GM23248 (cell line): ENCODE data around the gene LAMA3. TPM values are rescaled to one million over a fixed set of nuclear protein-coding genes. Genes with fewer than 3 reads are reported as not detected.

Experiments used
- DNase-seq: peaks from one replicate; pipeline ENCODE4 v3.0.0-alpha.2; 2015
- H2AFZ ChIP-seq: fragments of 200-600 bp; sonication (generic); 2 replicates; pipeline ENCODE4 v1.6.1; 2016; ENCODE audit warnings: antibody characterized with exemption
- H3F3A ChIP-seq: fragments of 200-600 bp; sonication (generic); 2 replicates; pipeline ENCODE4 v1.6.1; 2016; ENCODE audit warnings: mild to moderate bottlenecking, antibody characterized with exemption, mixed run types; ENCODE audit not compliant: insufficient read depth
- H3K27ac ChIP-seq: fragments of 200-600 bp; sonication (generic); 2 replicates; pipeline ENCODE4 v1.5.1; 2016; ENCODE audit warnings: mild to moderate bottlenecking
- H3K27me3 ChIP-seq: fragments of 200-600 bp; sonication (generic); replicated peaks from 2 replicates; pipeline ENCODE4 v1.6.1; 2016; ENCODE audit warnings: mild to moderate bottlenecking; ENCODE audit not compliant: insufficient read depth
- H3K36me3 ChIP-seq: fragments of 200-600 bp; sonication (generic); 2 replicates; pipeline ENCODE4 v1.6.1; 2016; ENCODE audit warnings: low read depth, mild to moderate bottlenecking
- H3K4me1 ChIP-seq: fragments of 200-600 bp; sonication (generic); 2 replicates; pipeline ENCODE4 v1.6.1; 2016; ENCODE audit warnings: mild to moderate bottlenecking; ENCODE audit not compliant: insufficient read depth
- H3K4me2 ChIP-seq: fragments of 200-600 bp; sonication (generic); one replicate; pipeline ENCODE4 v1.6.1; 2016; ENCODE audit warnings: mild to moderate bottlenecking; ENCODE audit not compliant: unreplicated experiment
- H3K4me3 ChIP-seq: fragments of 200-600 bp; sonication (generic); 2 replicates; pipeline ENCODE4 v1.5.1; 2016; ENCODE audit warnings: mild to moderate bottlenecking
- H3K79me2 ChIP-seq: fragments of 200-600 bp; sonication (generic); 2 replicates; pipeline ENCODE4 v1.6.1; 2016; ENCODE audit warnings: mild to moderate bottlenecking; ENCODE audit not compliant: insufficient read depth
- H3K9ac ChIP-seq: fragments of 200-600 bp; sonication (generic); 2 replicates; pipeline ENCODE4 v1.6.1; 2016; ENCODE audit warnings: mild to moderate bottlenecking
- H3K9me2 ChIP-seq: fragments of 200-600 bp; sonication (generic); 2 replicates; pipeline ENCODE4 v1.6.1; 2016; ENCODE audit warnings: mixed run types, mild to moderate bottlenecking, moderate library complexity; ENCODE audit not compliant: insufficient read depth
- H3K9me3 ChIP-seq: fragments of 200-600 bp; sonication (generic); one replicate; pipeline ENCODE4 v1.6.1; 2017; ENCODE audit warnings: low read depth
- H4K20me1 ChIP-seq: fragments of 200-600 bp; sonication (generic); 2 replicates; pipeline ENCODE4 v1.6.0; 2016; ENCODE audit not compliant: insufficient read depth
- EZH2 ChIP-seq: fragments of 200-600 bp; sonication (generic); IDR thresholded peaks from 2 replicates; pipeline ENCODE4 v1.6.1; 2018; ENCODE audit warnings: antibody characterized with exemption, mild to moderate bottlenecking; ENCODE audit not compliant: insufficient read depth, poor library complexity, severe bottlenecking
- EZH2phosphoT487 ChIP-seq: fragments of 200-600 bp; sonication (generic); IDR thresholded peaks from 2 replicates; pipeline ENCODE4 v1.6.1; 2018; ENCODE audit warnings: antibody characterized with exemption, moderate library complexity, mild to moderate bottlenecking, low read depth; ENCODE audit not compliant: insufficient read depth
- WGBS, 2 experiments: methylation state at CpG; one replicate each; pipeline ENCODE4 v1.1.6; 2015 to 2017; ENCODE audit warnings: low lambda C conversion rate in 2 of 2, low coverage in 1 of 2; ENCODE audit errors: missing lambda C conversion rate in 2 of 2; 5-methylcytosine and 5-hydroxymethylcytosine counted together
- in situ Hi-C: fragments of 300-500 bp; cut with MboI; formaldehyde crosslinking; loops from 2 replicates; pipeline ENCODE4 v1.15.0; 2020
- polyA plus RNA-seq: library from polyadenylated mRNA; unstranded; fragments of >200 nt; fragmentation: Nextera tagmentation; extraction: Ambion mirVana; gene quantifications from 2 replicates; pipeline ENCODE4 v1.2.1, GENCODE V29; 2016
- total RNA-seq: library from RNA; depleted of rRNA; stranded (reverse); fragments of >200 nt; shearing (Covaris generic); gene quantifications from 2 replicates; pipeline ENCODE4 v1.2.3, GENCODE V29; 2014; rRNA removed

The LAMA3 gene
- total and polyA plus RNA-seq, 2 experiments from 2014 or later = 0.93 to 1.9 TPM

GRCh38 chr18:24000613-24001490 lies 311.6 kb downstream of the LAMA3 start:
- Histone ChIP-seq H3K4me1 (peaks cover 9% of the 10 kb centered on the region; the same call in 1 of the 2 replicates), H4K20me1 (no peaks in the 10 kb centered on the region), H3K36me3 (no peaks in the 10 kb centered on the region), H3K27ac (no peak overlapping the region), H3K27me3 (no peaks in the 10 kb centered on the region), H3K9me2 (no peaks in the 10 kb centered on the region), H3K4me3 (no peak overlapping the region), H2AFZ (no peak overlapping the region), H3K9me3 (no peaks in the 10 kb centered on the region), H3F3A (no peaks in the 10 kb centered on the region; the same call in 1 of the 2 replicates), H3K79me2 (no peaks in the 10 kb centered on the region), H3K4me2 (no peak overlapping the region), H3K9ac (no peak overlapping the region)
- in situ Hi-C loops = no loop called here
- DNase-seq = no peak
- WGBS, 2 experiments = 75 to 80% methylated on average over 8 of the region's 8 CpGs
- TF ChIP-seq EZH2phosphoT487 = no peak
- no peak for TF ChIP-seq EZH2

GRCh38 chr18:24002479-24002878 lies 313.2 kb downstream of the LAMA3 start:
- H3K36me3 ChIP-seq = no peaks in the 10 kb centered on the region
- H3K79me2 ChIP-seq = no peaks in the 10 kb centered on the region
- H3K4me1 ChIP-seq = peaks cover 9% of the 10 kb centered on the region; the same call in 1 of the 2 replicates
- no peak for DNase-seq
- no peaks in the 10 kb centered on the region for H3K9me3 ChIP-seq
- no peak overlapping the region for H3K4me2 ChIP-seq
- H3K9ac ChIP-seq = no peak overlapping the region
- TF ChIP-seq EZH2 = no peak
- no peak for TF ChIP-seq EZH2phosphoT487
- no peak overlapping the region for H2AFZ ChIP-seq
- H3K27me3 ChIP-seq = no peaks in the 10 kb centered on the region
- H3F3A ChIP-seq = no peaks in the 10 kb centered on the region; the same call in 1 of the 2 replicates
- no peaks in the 10 kb centered on the region for H4K20me1 ChIP-seq
- in situ Hi-C loops = no loop called here
- no peak overlapping the region for H3K27ac ChIP-seq
- 50 to 60% methylated on average over 3 of the region's 3 CpGs for WGBS, 2 experiments
- no peaks in the 10 kb centered on the region for H3K9me2 ChIP-seq
- H3K4me3 ChIP-seq = no peak overlapping the region

GRCh38 chr18:24003288-24003687 lies 314.0 kb downstream of the LAMA3 start:
- Histone ChIP-seq H3F3A (no peaks in the 10 kb centered on the region; the same call in 1 of the 2 replicates), H3K4me3 (no peak overlapping the region), H2AFZ (no peak overlapping the region), H3K9me3 (no peaks in the 10 kb centered on the region), H3K4me2 (no peak overlapping the region), H3K9ac (no peak overlapping the region), H4K20me1 (no peaks in the 10 kb centered on the region), H3K36me3 (no peaks in the 10 kb centered on the region), H3K27me3 (no peaks in the 10 kb centered on the region), H3K79me2 (no peaks in the 10 kb centered on the region), H3K9me2 (no peaks in the 10 kb centered on the region), H3K27ac (no peak overlapping the region), H3K4me1 (peaks cover 9% of the 10 kb centered on the region; the same call in 1 of the 2 replicates)
- 64 to 75% methylated on average over 3 of the region's 3 CpGs for WGBS, 2 experiments
- no peak for DNase-seq
- in situ Hi-C loops = no loop called here
- TF ChIP-seq EZH2phosphoT487 (no peak), EZH2 (no peak)

GRCh38 chr18:24003903-24004640 lies 314.8 kb downstream of the LAMA3 start:
- Histone ChIP-seq H3K9me2 (no peaks in the 10 kb centered on the region), H3K9ac (no peak overlapping the region), H3K4me3 (no peak overlapping the region), H4K20me1 (no peaks in the 10 kb centered on the region), H3F3A (no peaks in the 10 kb centered on the region; the same call in 1 of the 2 replicates), H3K9me3 (no peaks in the 10 kb centered on the region), H3K27ac (no peak overlapping the region), H3K27me3 (no peaks in the 10 kb centered on the region), H3K4me2 (no peak overlapping the region), H2AFZ (no peak overlapping the region), H3K4me1 (peaks cover 9% of the 10 kb centered on the region; the same call in 1 of the 2 replicates), H3K79me2 (no peaks in the 10 kb centered on the region), H3K36me3 (no peaks in the 10 kb centered on the region)
- 81 to 95% methylated on average over 2 of the region's 2 CpGs for WGBS, 2 experiments
- TF ChIP-seq EZH2phosphoT487 = no peak
- no peak for TF ChIP-seq EZH2
- DNase-seq = peak; percentile 22
- in situ Hi-C loops = no loop called here

Other genes with a start within 250 kb of the LAMA3 start
- 71.7 and 89.3 TPM in 2 replicates for gene RIOK3, start 236.2 kb upstream of the LAMA3 start, total RNA-seq
- 78.4 and 81.8 TPM in 2 replicates for gene RIOK3, start 236.2 kb upstream of the LAMA3 start, polyA plus RNA-seq
- 13.3 and 22.8 TPM in 2 replicates for gene RMC1, start 185.9 kb upstream of the LAMA3 start, total RNA-seq
- 22.1 and 24.9 TPM in 2 replicates for gene RMC1, start 185.9 kb upstream of the LAMA3 start, polyA plus RNA-seq
- 28.7 and 43.6 TPM in 2 replicates for gene NPC1, start 102.9 kb upstream of the LAMA3 start, total RNA-seq
- 24.6 and 28.1 TPM in 2 replicates for gene NPC1, start 102.9 kb upstream of the LAMA3 start, polyA plus RNA-seq
- gene ANKRD29, start 26.5 kb upstream of the LAMA3 start, total RNA-seq = 8.9 and 9.2 TPM in 2 replicates
- gene ANKRD29, start 26.5 kb upstream of the LAMA3 start, polyA plus RNA-seq = 8.0 and 8.9 TPM in 2 replicates